GM12873 (cell line): ENCODE data around the gene ADRB1.

Experiments
- TF ChIP-seq, protein P1 (sequence below): IDR thresholded peaks from 2 replicates; pipeline ENCODE4 v1.5.1; 2012; ENCODE audit warnings: low read depth, mild to moderate bottlenecking, moderate library complexity, low read length, control low read depth; ENCODE audit not compliant: insufficient read depth; ENCODE audit errors: missing control alignments

Gene ADRB1

DNA sequence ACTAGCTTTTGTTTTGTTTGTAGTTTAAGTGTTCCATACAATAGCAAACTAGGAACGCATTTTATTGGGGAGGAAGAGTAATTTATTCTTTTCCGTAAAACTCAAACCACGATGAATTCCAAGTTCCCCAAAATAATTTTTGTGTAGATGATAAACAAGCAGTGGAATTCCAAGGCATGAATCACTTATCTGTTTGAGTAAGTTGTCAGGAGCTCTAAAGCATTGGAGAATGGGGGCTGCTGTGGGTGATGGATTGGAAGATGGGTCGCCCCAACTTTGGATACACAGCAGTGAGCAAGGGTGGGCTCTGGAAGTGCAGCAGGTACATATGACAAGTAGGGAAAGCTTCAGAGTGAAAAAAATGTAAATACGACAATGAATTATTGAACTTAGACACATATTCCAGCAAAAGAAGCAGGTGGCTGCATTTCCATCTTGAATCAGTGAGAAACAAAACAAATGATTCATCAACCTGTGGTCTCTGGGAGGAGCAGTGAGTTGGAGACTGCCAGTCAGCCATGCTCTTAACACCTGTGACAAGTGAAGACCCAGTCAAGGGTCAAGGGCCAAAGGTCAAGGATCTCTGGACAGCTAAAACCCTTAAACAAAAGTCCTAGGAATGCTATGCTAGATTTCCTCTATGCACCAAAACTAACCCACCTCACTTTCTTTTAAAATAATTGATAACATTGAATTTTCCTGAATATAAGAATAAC is 34.2 kb upstream of the ADRB1 start:
- TF ChIP-seq, protein P1, sequence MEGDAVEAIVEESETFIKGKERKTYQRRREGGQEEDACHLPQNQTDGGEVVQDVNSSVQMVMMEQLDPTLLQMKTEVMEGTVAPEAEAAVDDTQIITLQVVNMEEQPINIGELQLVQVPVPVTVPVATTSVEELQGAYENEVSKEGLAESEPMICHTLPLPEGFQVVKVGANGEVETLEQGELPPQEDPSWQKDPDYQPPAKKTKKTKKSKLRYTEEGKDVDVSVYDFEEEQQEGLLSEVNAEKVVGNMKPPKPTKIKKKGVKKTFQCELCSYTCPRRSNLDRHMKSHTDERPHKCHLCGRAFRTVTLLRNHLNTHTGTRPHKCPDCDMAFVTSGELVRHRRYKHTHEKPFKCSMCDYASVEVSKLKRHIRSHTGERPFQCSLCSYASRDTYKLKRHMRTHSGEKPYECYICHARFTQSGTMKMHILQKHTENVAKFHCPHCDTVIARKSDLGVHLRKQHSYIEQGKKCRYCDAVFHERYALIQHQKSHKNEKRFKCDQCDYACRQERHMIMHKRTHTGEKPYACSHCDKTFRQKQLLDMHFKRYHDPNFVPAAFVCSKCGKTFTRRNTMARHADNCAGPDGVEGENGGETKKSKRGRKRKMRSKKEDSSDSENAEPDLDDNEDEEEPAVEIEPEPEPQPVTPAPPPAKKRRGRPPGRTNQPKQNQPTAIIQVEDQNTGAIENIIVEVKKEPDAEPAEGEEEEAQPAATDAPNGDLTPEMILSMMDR = no peak

DNA sequence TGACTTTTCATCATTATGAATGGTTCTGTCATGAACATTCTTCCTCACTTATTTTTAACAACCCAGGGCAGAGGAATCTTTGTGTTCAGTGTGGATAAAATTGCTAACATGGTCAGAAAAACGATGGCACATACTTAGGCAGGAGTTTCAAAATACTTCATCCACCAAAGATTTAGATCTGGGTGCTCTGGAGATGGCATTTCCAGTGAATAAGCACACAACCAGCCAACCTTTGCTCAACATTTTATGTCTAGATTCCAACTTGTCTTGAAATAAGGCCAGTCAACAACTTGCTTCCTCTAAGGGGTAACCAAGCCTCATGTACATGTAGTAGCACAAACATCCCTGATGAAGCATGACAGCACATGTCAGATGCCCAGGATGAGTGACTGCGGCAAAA is 33.4 kb upstream of the ADRB1 start:
- TF ChIP-seq, protein P1 = no peak

DNA sequence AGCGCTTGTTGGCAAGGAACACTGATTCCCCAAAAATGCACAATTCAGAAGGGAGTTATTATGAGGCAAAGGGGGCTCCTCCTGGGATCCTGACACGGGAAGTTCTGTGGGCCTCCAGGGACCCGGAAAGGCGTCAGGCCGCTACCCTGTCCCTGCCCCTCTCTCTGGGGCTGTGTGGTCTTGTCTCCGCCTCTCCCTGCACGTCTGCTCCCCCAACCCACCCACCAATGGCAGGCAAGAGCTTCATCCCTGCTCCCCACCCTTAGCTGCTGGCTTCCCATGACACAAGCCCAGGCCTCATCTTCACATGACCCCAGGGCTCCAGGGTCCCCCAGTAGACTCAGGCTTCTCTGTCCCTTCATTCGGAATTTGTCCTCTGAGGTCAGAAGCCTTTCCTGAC is 31.0 kb upstream of the ADRB1 start:
- TF ChIP-seq, protein P1 = no peak

DNA sequence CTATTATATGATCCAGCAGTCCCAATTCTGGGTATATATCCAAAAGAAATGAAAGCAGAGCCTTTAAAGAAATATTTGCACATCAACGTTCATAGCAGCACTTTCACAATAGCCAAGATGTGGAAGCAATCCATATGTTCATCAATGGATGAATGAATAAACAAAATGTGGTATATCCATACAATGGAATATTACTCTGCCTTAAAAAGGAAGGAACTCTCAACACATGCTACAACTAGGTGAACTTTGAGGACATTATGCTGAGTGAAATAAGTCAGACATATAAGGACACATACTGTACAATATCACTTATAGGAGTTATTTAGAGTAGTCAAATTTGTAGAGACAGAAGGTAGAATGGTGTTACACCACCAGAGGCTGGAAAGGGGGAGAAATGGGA is 28.0 kb upstream of the ADRB1 start:
- TF ChIP-seq, protein P1 = no peak

DNA sequence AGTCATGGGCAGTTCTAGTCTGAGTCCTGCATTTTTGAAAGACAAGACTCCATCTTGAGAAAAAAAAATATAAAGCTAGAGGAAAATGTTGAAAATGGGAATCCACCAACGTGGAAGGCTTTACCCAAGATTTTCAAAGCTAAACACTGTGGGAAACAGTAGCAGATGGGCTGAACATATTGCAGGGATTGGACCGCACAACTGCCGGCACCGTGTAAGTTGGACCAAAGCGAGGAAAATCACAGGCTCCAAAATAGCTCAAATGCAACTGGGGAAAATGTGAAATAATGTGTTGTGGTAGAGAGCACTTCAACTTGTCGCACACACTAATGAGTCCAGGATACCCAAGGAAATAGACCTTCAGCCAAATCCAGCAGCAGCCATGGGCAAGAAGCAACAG is 26.4 kb upstream of the ADRB1 start:
- TF ChIP-seq, protein P1 = no peak

DNA sequence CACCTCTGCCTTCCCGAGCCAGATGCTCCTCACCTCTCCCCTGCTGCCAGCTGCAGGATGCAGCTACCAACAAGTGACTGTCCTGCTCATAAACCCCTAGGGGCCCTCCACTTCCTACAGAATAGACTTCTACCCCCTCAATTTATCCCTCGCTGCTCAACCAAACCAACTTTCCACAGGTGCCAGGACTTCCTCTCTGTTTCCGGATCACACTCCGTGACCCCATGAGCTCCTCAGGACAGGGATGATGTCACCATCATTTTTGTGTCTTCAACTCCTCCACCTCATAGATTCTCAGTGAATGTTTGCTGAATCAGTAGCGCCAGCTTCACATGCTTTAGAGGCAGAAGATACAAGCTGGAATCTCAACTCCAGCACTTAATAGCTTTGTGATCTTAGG is 25.8 kb upstream of the ADRB1 start:
- TF ChIP-seq, protein P1 = no peak

DNA sequence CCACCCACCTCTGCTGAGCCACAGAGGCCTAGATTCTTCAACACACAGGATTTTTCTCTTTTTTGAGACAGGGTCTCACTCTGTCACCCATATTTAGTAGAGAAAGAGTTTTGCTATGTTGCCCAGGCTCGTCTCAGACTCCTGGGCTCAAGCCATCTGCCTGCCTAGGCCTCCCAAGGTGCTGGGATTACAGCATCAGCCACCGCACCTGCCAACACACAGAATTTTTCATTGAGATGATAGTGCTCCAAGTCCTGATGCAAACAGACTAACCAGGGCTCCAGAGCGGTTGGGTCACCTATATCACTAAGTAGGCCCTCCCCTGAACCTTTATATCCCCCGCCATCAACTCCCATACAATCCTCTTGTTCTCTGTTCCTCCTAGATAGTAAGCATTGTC is 24.4 kb upstream of the ADRB1 start:
- TF ChIP-seq, protein P1 = no peak
